NT2/D1 (cell line): Measurements from ENCODE around the gene NPLOC4.
"Not testable (repeated sequence)": the region's sequence is repeated elsewhere in the genome, so short reads cannot be mapped to it uniquely, and the experiment has no call there.

Source experiments
- SUZ12 ChIP-seq: IDR thresholded peaks from 2 replicates; pipeline ENCODE4 v1.6.1; 2011; ENCODE audit not compliant: insufficient read length, insufficient read depth; ENCODE audit errors: extremely low read depth
- YY1 ChIP-seq: IDR thresholded peaks from 2 replicates; pipeline ENCODE4 v1.6.1; 2011; ENCODE audit not compliant: insufficient read length, insufficient read depth

- not testable (repeated sequence) for TF ChIP-seq YY1, SUZ12
These were observed 52.1 kb downstream of the NPLOC4 start for GRCh38 chr17:81584771-81585170.
